G401.6 (cell line): ENCODE measurements around the gene CTNNA2.

Experiments
- FAIRE-seq: peaks from 2 replicates; lab custom pipeline; 2012; peaks lifted over from hg19 to GRCh38; lab: Jason Lieb, UNC

The CTNNA2 gene

GRCh38 chr2:79789811-79790210, 277.0 kb downstream of the CTNNA2 start:
- FAIRE-seq = no peak

- no peak for FAIRE-seq
Observed at GRCh38 chr2:79792090-79792489, 279.2 kb downstream of the CTNNA2 start.

- no peak for FAIRE-seq
Observed at GRCh38 chr2:79793006-79793405, 280.2 kb downstream of the CTNNA2 start.

- no peak for FAIRE-seq
Observed at GRCh38 chr2:79796641-79797040, 283.8 kb downstream of the CTNNA2 start.

GRCh38 chr2:79798776-79799175, 285.9 kb downstream of the CTNNA2 start:
- no peak for FAIRE-seq

GRCh38 chr2:79799729-79800128, 286.9 kb downstream of the CTNNA2 start:
- no peak for FAIRE-seq

GRCh38 chr2:79801082-79801481, 288.2 kb downstream of the CTNNA2 start:
- no peak for FAIRE-seq

GRCh38 chr2:79817288-79817687, 304.4 kb downstream of the CTNNA2 start:
- no peak for FAIRE-seq

GRCh38 chr2:79820281-79820680, 307.4 kb downstream of the CTNNA2 start:
- no peak for FAIRE-seq

- FAIRE-seq = no peak
Observed at GRCh38 chr2:79822136-79822535, 309.3 kb downstream of the CTNNA2 start.

GRCh38 chr2:79824086-79824786, 311.4 kb downstream of the CTNNA2 start:
- no peak for FAIRE-seq

GRCh38 chr2:79827881-79828280, 315.0 kb downstream of the CTNNA2 start:
- no peak for FAIRE-seq

- no peak for FAIRE-seq
Observed at GRCh38 chr2:79830501-79830900, 317.6 kb downstream of the CTNNA2 start.

GRCh38 chr2:79831961-79832360, 319.1 kb downstream of the CTNNA2 start:
- no peak for FAIRE-seq

- FAIRE-seq = no peak
Observed at GRCh38 chr2:79832511-79833234, 319.8 kb downstream of the CTNNA2 start.

GRCh38 chr2:79833235-79833878, 320.5 kb downstream of the CTNNA2 start:
- FAIRE-seq = no peak

- no peak for FAIRE-seq
Observed at GRCh38 chr2:79835911-79836310, 323.1 kb downstream of the CTNNA2 start.

- FAIRE-seq = no peak
Observed at GRCh38 chr2:79844011-79844410, 331.2 kb downstream of the CTNNA2 start.

- FAIRE-seq = no peak
Observed at GRCh38 chr2:79846878-79847277, 334.0 kb downstream of the CTNNA2 start.

- FAIRE-seq = no peak
Observed at GRCh38 chr2:79849241-79849640, 336.4 kb downstream of the CTNNA2 start.

GRCh38 chr2:79849949-79850348, 337.1 kb downstream of the CTNNA2 start:
- no peak for FAIRE-seq

- FAIRE-seq = no peak
Observed at GRCh38 chr2:79850912-79851311, 338.1 kb downstream of the CTNNA2 start.

GRCh38 chr2:79855264-79856006, 342.6 kb downstream of the CTNNA2 start:
- no peak for FAIRE-seq
